ENCODE measurements around the gene CCKAR. TPM values are rescaled to one million over a fixed set of nuclear protein-coding genes. Genes with fewer than 3 reads are reported as not detected.

Gene CCKAR
- total and polyA plus RNA-seq, 2 of the 8 experiments (the other 6 are each of a cell fraction or from before 2014, with no cell fraction given): not detected

DNA sequence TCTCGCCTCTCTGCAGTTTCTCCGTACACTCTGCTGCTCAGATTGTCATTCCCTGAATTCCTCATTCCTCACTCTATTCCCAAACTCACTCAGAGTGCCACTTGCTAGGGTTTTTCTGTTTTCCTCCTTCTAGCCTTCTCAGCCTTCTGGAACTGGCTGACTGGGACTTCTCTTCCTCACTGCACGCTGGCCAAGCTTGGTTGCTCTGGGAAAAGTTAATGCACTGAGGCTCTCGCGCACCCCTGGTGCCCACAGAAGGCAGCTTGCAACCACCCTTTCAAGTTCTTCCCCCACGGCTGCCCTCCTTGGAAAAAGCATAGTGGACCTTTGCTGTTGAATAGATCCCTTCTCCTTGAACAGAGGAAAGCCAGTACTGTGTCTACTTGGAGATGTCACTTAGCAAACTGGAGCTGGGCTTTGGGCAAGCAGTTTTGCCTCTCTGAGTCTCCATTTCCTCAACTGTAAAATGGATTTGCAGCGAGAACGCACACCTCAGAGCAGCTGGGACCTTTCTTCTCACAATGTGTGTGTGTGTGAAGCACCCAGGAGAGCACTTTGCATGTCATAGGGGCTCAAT, 6.0 kb upstream of the CCKAR start:
- Histone ChIP-seq H3K23me2 (ENCODE audit: low read depth, low read length) (no peaks in the 10 kb centered on the region), H2BK120ac (replicated peaks; ENCODE audit: low read depth, low read length) (no peak overlapping the region), H3K9me3 (ENCODE audit: insufficient read depth in 2 of 2, low read depth in 1 of 2, low read length in 1 of 2) (peaks cover 0 to 4% of the 10 kb centered on the region in 2 experiments; a peak in 1 of 4 replicates), H3K23ac (ENCODE audit: insufficient read length) (no peak overlapping the region), H3K56ac (replicated peaks; ENCODE audit: insufficient read length, low read depth, low read length) (no peak overlapping the region), H3K4me1 (replicated peaks in 1 of 4; ENCODE audit: control insufficient read depth in 3 of 4, insufficient read depth in 4 of 4, low read length in 3 of 4) (no peaks in the 10 kb centered on the region), H4K5ac (ENCODE audit: insufficient read length, low read depth, low read length) (no peak overlapping the region), H2BK20ac (ENCODE audit: low read length) (no peak overlapping the region), H3K4ac (replicated peaks; ENCODE audit: insufficient read length, low read depth, low read length) (no peak overlapping the region), H2AFZ (ENCODE audit: low read length) (peak overlapping the region; percentile 86), H3K9ac (replicated peaks in 1 of 4; ENCODE audit: extremely low read depth in 1 of 4, low read depth in 3 of 4, low read length in 3 of 4) (no peak overlapping the region), H2BK5ac (ENCODE audit: low read depth, low read length) (no peak overlapping the region), H4K20me1 (replicated peaks in 1 of 2; ENCODE audit: control insufficient read depth in 1 of 2, insufficient read depth in 2 of 2, low read length in 2 of 2) (no peaks in the 10 kb centered on the region), H3K4me3 (ENCODE audit: extremely low read depth in 1 of 4, insufficient read depth in 2 of 4, low read depth in 3 of 4, low read length in 4 of 4) (no peak overlapping the region), H3K79me2 (ENCODE audit: control insufficient read depth in 1 of 2, insufficient read depth in 2 of 2, low read length in 2 of 2) (no peaks in the 10 kb centered on the region), H4K91ac (replicated peaks; ENCODE audit: insufficient read length, low read length) (no peak overlapping the region), H3K36me3 (ENCODE audit: control insufficient read depth in 2 of 4, insufficient read depth in 4 of 4, low read length in 3 of 4) (no peaks in the 10 kb centered on the region), H3K14ac (ENCODE audit: insufficient read length) (no peak overlapping the region), H2BK12ac (ENCODE audit: low read depth, low read length) (no peak overlapping the region), H3K18ac (ENCODE audit: extremely low read depth, low read length) (no peak overlapping the region), H2AK5ac (ENCODE audit: low read depth, low read length) (no peak overlapping the region), H3K4me2 (ENCODE audit: insufficient read depth in 1 of 2, low read depth in 2 of 2, low read length in 2 of 2) (no peak overlapping the region), H4K8ac (ENCODE audit: extremely low read depth, insufficient read depth, low read length) (no peak overlapping the region), H3K27ac (ENCODE audit: low read depth, low read length) (no peak overlapping the region), H2BK15ac (ENCODE audit: low read length) (no peak overlapping the region), H3K27me3 (replicated peaks in 1 of 4; ENCODE audit: control insufficient read depth in 3 of 4, extremely low read depth in 1 of 4, insufficient read depth in 3 of 4, low read length in 3 of 4) (no peaks in the 10 kb centered on the region; a peak in 1 of 7 replicates), H3K79me1 (ENCODE audit: low read depth, low read length) (no peaks in the 10 kb centered on the region)
- CTCF ChIA-PET (ENCODE audit: partially characterized antibody): interaction anchor here (0.9 kb wide), 1 partner anchor 13 kb away, joined by 4 read pairs; no protein-coding TSS in a partner anchor
- WGBS, 2 experiments (ENCODE audit: extremely low coverage in 1 of 2, insufficient coverage in 1 of 2, insufficient read length in 1 of 2, insufficient replicate concordance in 2 of 2, low coverage in 1 of 2, low lambda C conversion rate in 2 of 2, missing lambda C conversion rate in 1 of 2): 88% methylated on average over 8 of the region's 8 CpGs; no CpG with 5 or more reads in 1 of the 2 experiments
- FAIRE-seq (no peak), DNase-seq (ENCODE audit: low read depth in 1 of 2, low spot score in 2 of 2) (no peak)
- POLR2A ChIA-PET (ENCODE audit: partially characterized antibody): no interaction called here
- TF ChIP-seq JUN (IDR thresholded peaks at IDR 0.05; ENCODE audit: low read depth, low read length) (no peak), RAD21 (IDR thresholded peaks at IDR 0.05 in 1 of 2, conservative IDR thresholded peaks at IDR 0.05 in 1 of 2; ENCODE audit: low read depth in 2 of 2, low read length in 2 of 2) (peak; percentile 9 to 15; a peak in 1 of 4 replicates), PHF8 (conservative IDR thresholded peaks at IDR 0.05; ENCODE audit: low read depth, low read length) (no peak), SP4 (IDR thresholded peaks at IDR 0.05; ENCODE audit: low read length) (no peak), ASH2L (IDR thresholded peaks at IDR 0.05; ENCODE audit: low read length) (no peak)
